ENCODE data around the gene CHCHD10.

Gene CHCHD10

GRCh38 chr22:23787600-23787896, 19.8 kb upstream of the CHCHD10 start:
- Histone ChIP-seq H2BK15ac (ENCODE audit: low read length) (no peak overlapping the region), H3K4me1 (ENCODE audit: control insufficient read depth in 2 of 2, insufficient read depth in 1 of 2, low read depth in 1 of 2, low read length in 2 of 2) (peaks cover 6 to 11% of the 10 kb centered on the region in 2 donors), H4K91ac (ENCODE audit: low read depth, low read length, poor library complexity) (no peak overlapping the region)

GRCh38 chr22:23786752-23787599, 19.2 kb upstream of the CHCHD10 start, which contains the start of gene SMARCB1:
SMARCB1 (plus strand) TSS chr22:23786966; CDS start chr22:23787170, 204 bp downstream.
- Histone ChIP-seq H3K9me3 (replicated peaks in 1 of 2; ENCODE audit: control insufficient read depth in 2 of 2, insufficient read depth in 1 of 2, low read depth in 1 of 2, low read length in 2 of 2) (no peaks in the 10 kb centered on the region), H3K36me3 (replicated peaks in 1 of 2; ENCODE audit: control insufficient read depth in 2 of 2, insufficient read depth in 2 of 2, low read length in 2 of 2) (peaks cover 4 to 36% of the 10 kb centered on the region in 2 donors), H3K4me2 (ENCODE audit: insufficient read depth, low read length, poor library complexity, severe bottlenecking) (peak within 1 kb of the TSS; percentile 54), H2BK120ac (ENCODE audit: low read depth, low read length) (peak within 1 kb of the TSS; percentile 93), H2BK12ac (ENCODE audit: low read length) (peak within 1 kb of the TSS; percentile 8), H2BK15ac (ENCODE audit: low read length) (peak within 1 kb of the TSS; percentile 55), H3K23ac (ENCODE audit: low read depth, low read length, poor library complexity) (peak within 1 kb of the TSS; percentile 98), H3K9ac (ENCODE audit: low read depth, low read length, poor library complexity) (peak within 1 kb of the TSS; percentile 97), H4K91ac (ENCODE audit: low read depth, low read length, poor library complexity) (peak within 1 kb of the TSS; percentile 98), H2AFZ (ENCODE audit: low read length) (peak within 1 kb of the TSS; percentile 96), H3K18ac (ENCODE audit: low read length) (peak within 1 kb of the TSS; percentile 100), H2AK5ac (ENCODE audit: low read depth, low read length) (peak within 1 kb of the TSS; percentile 97), H3K14ac (ENCODE audit: low read length) (peak within 1 kb of the TSS; percentile 97), H3K27me3 (ENCODE audit: control insufficient read depth in 3 of 3, insufficient read depth in 3 of 3, low read depth in 1 of 3, low read length in 3 of 3) (no peaks in the 10 kb centered on the region), H3K27ac (replicated peaks; ENCODE audit: low read length) (peak within 1 kb of the TSS; percentile 99), H4K8ac (ENCODE audit: low read depth, low read length) (peak within 1 kb of the TSS; percentile 26), H2BK5ac (ENCODE audit: low read length) (peak within 1 kb of the TSS; percentile 100), H3K79me1 (ENCODE audit: low read depth, low read length) (peaks cover 10% of the 10 kb centered on the region), H3K4me1 (ENCODE audit: control insufficient read depth in 2 of 2, insufficient read depth in 1 of 2, low read depth in 1 of 2, low read length in 2 of 2) (peaks cover 6 to 11% of the 10 kb centered on the region in 2 donors), H3K4me3 (ENCODE audit: low read length in 2 of 2) (peak within 1 kb of the TSS; percentile 71 to 95), H3K4ac (ENCODE audit: low read length) (peak within 1 kb of the TSS; percentile 100)
- no CpG with 5 or more reads among the region's 97 CpGs for WGBS, 2 donors (ENCODE audit: extremely low coverage in 2 of 2, insufficient read length in 2 of 2, insufficient replicate concordance in 1 of 2)
- DNase-seq (ENCODE audit: low spot score) = peak; percentile 88

More at GRCh38 chr22:23787600-23787896, 19.8 kb upstream of the CHCHD10 start:
- no peak overlapping the region for H3K4ac ChIP-seq (ENCODE audit: low read length)
- H3K27ac ChIP-seq (replicated peaks; ENCODE audit: low read length) = no peak overlapping the region
- peak overlapping the region; percentile 45 for H3K4me2 ChIP-seq (ENCODE audit: insufficient read depth, low read length, poor library complexity, severe bottlenecking)
- peak overlapping the region; percentile 71 to 95 for H3K4me3 ChIP-seq (ENCODE audit: low read length in 2 of 2)
- DNase-seq (ENCODE audit: low spot score) = no peak
- H3K36me3 ChIP-seq (replicated peaks in 1 of 2; ENCODE audit: control insufficient read depth in 2 of 2, insufficient read depth in 2 of 2, low read length in 2 of 2) = peaks cover 6 to 42% of the 10 kb centered on the region in 2 donors
- no peak overlapping the region for H2AK5ac ChIP-seq (ENCODE audit: low read depth, low read length)
- H2AFZ ChIP-seq (ENCODE audit: low read length) = peak overlapping the region; percentile 96
- WGBS, 2 donors (ENCODE audit: extremely low coverage in 2 of 2, insufficient read length in 2 of 2, insufficient replicate concordance in 1 of 2) = no CpG with 5 or more reads among the region's 5 CpGs
- no peaks in the 10 kb centered on the region for H3K27me3 ChIP-seq (ENCODE audit: control insufficient read depth in 3 of 3, insufficient read depth in 3 of 3, low read depth in 1 of 3, low read length in 3 of 3)
- peak overlapping the region; percentile 98 for H3K23ac ChIP-seq (ENCODE audit: low read depth, low read length, poor library complexity)
- peaks cover 13% of the 10 kb centered on the region for H3K79me1 ChIP-seq (ENCODE audit: low read depth, low read length)
- H2BK5ac ChIP-seq (ENCODE audit: low read length) = no peak overlapping the region
- H2BK120ac ChIP-seq (ENCODE audit: low read depth, low read length) = no peak overlapping the region
- no peak overlapping the region for H3K14ac ChIP-seq (ENCODE audit: low read length)
- H3K9ac ChIP-seq (ENCODE audit: low read depth, low read length, poor library complexity) = peak overlapping the region; percentile 26
- H3K9me3 ChIP-seq (replicated peaks in 1 of 2; ENCODE audit: control insufficient read depth in 2 of 2, insufficient read depth in 1 of 2, low read depth in 1 of 2, low read length in 2 of 2) = no peaks in the 10 kb centered on the region
- H3K18ac ChIP-seq (ENCODE audit: low read length) = no peak overlapping the region
- H4K8ac ChIP-seq (ENCODE audit: low read depth, low read length) = no peak overlapping the region
- H2BK12ac ChIP-seq (ENCODE audit: low read length) = no peak overlapping the region

DNA sequence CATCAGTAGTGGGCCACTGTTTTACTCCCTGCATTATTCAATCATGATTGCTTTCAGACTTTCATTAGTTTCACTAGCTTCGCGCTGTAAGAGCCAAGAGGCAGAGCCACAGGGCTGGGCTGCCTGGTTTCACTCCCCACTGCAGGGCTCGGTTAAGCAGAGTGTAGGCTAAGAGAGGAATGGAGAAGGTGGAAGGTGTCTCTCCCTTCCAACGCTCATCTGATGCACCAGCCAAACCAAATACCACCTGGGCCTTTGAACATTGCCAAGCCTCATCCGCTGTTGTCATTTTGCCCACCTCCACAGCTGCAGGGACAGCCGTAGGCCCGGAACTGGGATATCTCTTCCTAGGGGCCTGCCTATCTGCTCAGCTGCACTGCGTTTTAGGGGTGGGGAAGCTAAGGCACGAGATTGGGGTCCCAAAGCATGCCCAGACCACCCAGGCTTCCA, 18.5 kb upstream of the CHCHD10 start:
- H3K27ac ChIP-seq (replicated peaks; ENCODE audit: low read length) = peak overlapping the region; percentile 57
- peak overlapping the region; percentile 54 for H3K4me2 ChIP-seq (ENCODE audit: insufficient read depth, low read length, poor library complexity, severe bottlenecking)
- no peak overlapping the region for H3K23ac ChIP-seq (ENCODE audit: low read depth, low read length, poor library complexity)
- H3K9ac ChIP-seq (ENCODE audit: low read depth, low read length, poor library complexity) = peak overlapping the region; percentile 78
- H3K79me1 ChIP-seq (ENCODE audit: low read depth, low read length) = peaks cover 6% of the 10 kb centered on the region
- no peak for DNase-seq (ENCODE audit: low spot score)
- no peaks in the 10 kb centered on the region for H3K9me3 ChIP-seq (replicated peaks in 1 of 2; ENCODE audit: control insufficient read depth in 2 of 2, insufficient read depth in 1 of 2, low read depth in 1 of 2, low read length in 2 of 2)
- H2AFZ ChIP-seq (ENCODE audit: low read length) = peak overlapping the region; percentile 96
- no peak overlapping the region for H4K91ac ChIP-seq (ENCODE audit: low read depth, low read length, poor library complexity)
- no peak overlapping the region for H2BK120ac ChIP-seq (ENCODE audit: low read depth, low read length)
- no CpG with 5 or more reads among the region's 9 CpGs for WGBS, 2 donors (ENCODE audit: extremely low coverage in 2 of 2, insufficient read length in 2 of 2, insufficient replicate concordance in 1 of 2)
- peaks cover 0 to 29% of the 10 kb centered on the region in 2 donors for H3K36me3 ChIP-seq (replicated peaks in 1 of 2; ENCODE audit: control insufficient read depth in 2 of 2, insufficient read depth in 2 of 2, low read length in 2 of 2)
- H3K14ac ChIP-seq (ENCODE audit: low read length) = no peak overlapping the region
- no peaks in the 10 kb centered on the region for H3K27me3 ChIP-seq (ENCODE audit: control insufficient read depth in 3 of 3, insufficient read depth in 3 of 3, low read depth in 1 of 3, low read length in 3 of 3)
- H2BK12ac ChIP-seq (ENCODE audit: low read length) = peak overlapping the region; percentile 8
- no peak overlapping the region for H2BK5ac ChIP-seq (ENCODE audit: low read length)
- H2AK5ac ChIP-seq (ENCODE audit: low read depth, low read length) = no peak overlapping the region
- H3K4me3 ChIP-seq (ENCODE audit: low read length in 2 of 2) = peak overlapping the region; percentile 42 to 71
- H3K18ac ChIP-seq (ENCODE audit: low read length) = peak overlapping the region; percentile 61
- H4K8ac ChIP-seq (ENCODE audit: low read depth, low read length) = peak overlapping the region; percentile 26
- no peak overlapping the region for H3K4ac ChIP-seq (ENCODE audit: low read length)
- peaks cover 6 to 11% of the 10 kb centered on the region in 2 donors for H3K4me1 ChIP-seq (ENCODE audit: control insufficient read depth in 2 of 2, insufficient read depth in 1 of 2, low read depth in 1 of 2, low read length in 2 of 2)
- H2BK15ac ChIP-seq (ENCODE audit: low read length) = peak overlapping the region; percentile 1

DNA sequence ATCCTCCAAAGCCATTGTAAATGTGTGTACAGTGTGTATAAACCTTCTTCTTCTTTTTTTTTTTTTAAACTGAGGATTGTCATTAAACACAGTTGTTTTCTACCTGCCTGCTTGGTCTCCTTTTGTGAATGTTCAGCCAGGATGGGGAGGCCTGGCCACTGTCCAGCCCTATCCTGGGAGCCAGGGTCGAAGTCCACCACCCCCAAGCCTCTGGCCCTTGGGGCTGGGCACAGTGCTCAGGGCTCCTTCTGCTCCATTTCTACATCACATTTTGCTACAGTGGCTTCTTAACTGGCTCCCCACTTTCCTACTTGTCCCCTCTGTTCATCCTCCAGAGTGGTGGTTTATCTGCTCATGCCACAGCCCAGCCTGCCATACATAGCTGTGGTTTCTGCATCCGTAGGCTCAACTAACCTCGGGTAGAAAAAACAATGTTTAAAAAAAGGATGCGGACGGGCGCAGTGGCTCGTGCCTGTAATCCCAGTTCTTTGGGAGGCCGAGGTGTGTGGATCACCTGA, 16.5 kb upstream of the CHCHD10 start:
- Histone ChIP-seq H2AK5ac (ENCODE audit: low read depth, low read length) (no peak overlapping the region), H2BK120ac (ENCODE audit: low read depth, low read length) (no peak overlapping the region), H3K4me2 (ENCODE audit: insufficient read depth, low read length, poor library complexity, severe bottlenecking) (no peak overlapping the region), H2BK15ac (ENCODE audit: low read length) (peak overlapping the region; percentile 78), H3K36me3 (replicated peaks in 1 of 2; ENCODE audit: control insufficient read depth in 2 of 2, insufficient read depth in 2 of 2, low read length in 2 of 2) (peaks cover 0 to 13% of the 10 kb centered on the region in 2 donors), H3K23ac (ENCODE audit: low read depth, low read length, poor library complexity) (no peak overlapping the region), H4K91ac (ENCODE audit: low read depth, low read length, poor library complexity) (no peak overlapping the region), H3K79me1 (ENCODE audit: low read depth, low read length) (peaks cover 6% of the 10 kb centered on the region), H3K14ac (ENCODE audit: low read length) (no peak overlapping the region), H4K8ac (ENCODE audit: low read depth, low read length) (no peak overlapping the region), H3K4me1 (ENCODE audit: control insufficient read depth in 2 of 2, insufficient read depth in 1 of 2, low read depth in 1 of 2, low read length in 2 of 2) (peaks cover 6 to 11% of the 10 kb centered on the region in 2 donors), H3K18ac (ENCODE audit: low read length) (no peak overlapping the region), H3K27ac (replicated peaks; ENCODE audit: low read length) (no peak overlapping the region), H3K9me3 (replicated peaks in 1 of 2; ENCODE audit: control insufficient read depth in 2 of 2, insufficient read depth in 1 of 2, low read depth in 1 of 2, low read length in 2 of 2) (no peaks in the 10 kb centered on the region), H2BK12ac (ENCODE audit: low read length) (no peak overlapping the region), H3K9ac (ENCODE audit: low read depth, low read length, poor library complexity) (no peak overlapping the region), H3K27me3 (ENCODE audit: control insufficient read depth in 3 of 3, insufficient read depth in 3 of 3, low read depth in 1 of 3, low read length in 3 of 3) (no peaks in the 10 kb centered on the region), H2AFZ (ENCODE audit: low read length) (no peak overlapping the region), H3K4ac (ENCODE audit: low read length) (no peak overlapping the region), H2BK5ac (ENCODE audit: low read length) (no peak overlapping the region), H3K4me3 (ENCODE audit: low read length in 2 of 2) (no peak overlapping the region)
- no CpG with 5 or more reads among the region's 8 CpGs for WGBS, 2 donors (ENCODE audit: extremely low coverage in 2 of 2, insufficient read length in 2 of 2, insufficient replicate concordance in 1 of 2)
- no peak for DNase-seq (ENCODE audit: low spot score)
